ENCODE results near the gene TMEM120A.
A peak's percentile ranks its signal among the peaks of the same experiment; 100 is the strongest.

TMEM120A gene

DNA sequence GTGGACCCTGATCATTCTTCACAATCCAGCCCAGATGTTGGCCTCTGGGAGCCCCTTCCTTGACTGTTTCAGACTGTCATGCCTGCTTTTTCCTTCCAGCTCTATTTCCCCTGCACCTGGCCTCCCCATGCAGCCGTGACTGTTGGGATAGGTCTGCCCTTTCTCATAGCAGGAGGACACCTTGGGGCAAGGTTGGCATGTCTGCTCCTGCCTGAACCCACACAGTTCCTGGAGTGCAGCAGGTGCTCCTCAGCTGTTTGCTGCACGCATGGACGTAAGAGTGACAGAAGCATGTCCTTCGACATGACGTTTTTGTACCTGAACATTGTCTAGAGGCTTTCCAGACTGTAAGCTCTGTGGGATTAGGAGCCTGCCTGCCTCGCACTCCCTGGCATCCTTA is 55.5 kb downstream of the TMEM120A start:
- no peak for TF ChIP-seq CTCF (IDR thresholded peaks at IDR 0.05; ENCODE audit: low read depth, low read length, missing control alignments)
- in situ Hi-C loops (cut with HindIII; ENCODE audit: low sequenced_read_pairs): no loop called here
- no peak for DNase-seq (ENCODE audit: low read depth)
- no peak overlapping the region for H3K4me3 ChIP-seq (ENCODE audit: low read depth, low read length)

- in situ Hi-C loops (cut with HindIII; ENCODE audit: low sequenced_read_pairs): no loop called here
- TF ChIP-seq CTCF (IDR thresholded peaks at IDR 0.05; ENCODE audit: low read depth, low read length, missing control alignments): no peak
- peak; percentile 59 for DNase-seq (ENCODE audit: low read depth)
- H3K4me3 ChIP-seq (ENCODE audit: low read depth, low read length): no peak overlapping the region
Observed at GRCh38 chr7:75937958-75938786, 56.2 kb downstream of the TMEM120A start.
